ENCODE results near the gene CYBC1.

CYBC1 gene

DNA sequence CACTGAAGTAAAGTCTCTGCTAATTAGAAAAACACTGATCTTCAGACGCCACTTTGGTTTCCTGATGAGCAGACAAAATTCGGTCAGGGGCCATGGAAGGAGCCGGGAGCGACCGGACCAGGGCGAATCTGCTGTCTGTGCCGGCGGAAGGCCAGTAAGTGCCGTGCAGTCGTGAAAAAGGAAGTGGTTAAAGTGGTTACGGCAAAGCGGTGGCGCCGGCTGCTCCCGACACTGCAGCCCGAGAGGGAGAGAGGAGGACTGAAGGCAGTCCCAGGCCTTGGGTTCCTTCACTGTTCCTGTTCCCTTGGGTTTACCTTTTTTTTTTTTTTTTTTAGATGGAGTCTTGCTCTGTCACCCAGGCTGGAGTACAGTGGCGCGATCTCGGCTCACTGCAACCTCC is 49.7 kb downstream of the CYBC1 start:
- TF ChIP-seq SIN3A (IDR thresholded peaks at IDR 0.05; ENCODE audit: borderline replicate concordance, insufficient read depth, low read length) (no peak), POLR2AphosphoS5 (IDR thresholded peaks at IDR 0.05; ENCODE audit: low read depth, low read length) (no peak), TAF1 (IDR thresholded peaks at IDR 0.05; ENCODE audit: borderline replicate concordance, insufficient read depth, low read length) (no peak), FOXP2 (optimal IDR thresholded peaks at IDR 0.05; ENCODE audit: borderline replicate concordance, extremely low read depth, extremely low read length, insufficient read depth) (no peak)
- TF ChIP-seq, protein P1, sequence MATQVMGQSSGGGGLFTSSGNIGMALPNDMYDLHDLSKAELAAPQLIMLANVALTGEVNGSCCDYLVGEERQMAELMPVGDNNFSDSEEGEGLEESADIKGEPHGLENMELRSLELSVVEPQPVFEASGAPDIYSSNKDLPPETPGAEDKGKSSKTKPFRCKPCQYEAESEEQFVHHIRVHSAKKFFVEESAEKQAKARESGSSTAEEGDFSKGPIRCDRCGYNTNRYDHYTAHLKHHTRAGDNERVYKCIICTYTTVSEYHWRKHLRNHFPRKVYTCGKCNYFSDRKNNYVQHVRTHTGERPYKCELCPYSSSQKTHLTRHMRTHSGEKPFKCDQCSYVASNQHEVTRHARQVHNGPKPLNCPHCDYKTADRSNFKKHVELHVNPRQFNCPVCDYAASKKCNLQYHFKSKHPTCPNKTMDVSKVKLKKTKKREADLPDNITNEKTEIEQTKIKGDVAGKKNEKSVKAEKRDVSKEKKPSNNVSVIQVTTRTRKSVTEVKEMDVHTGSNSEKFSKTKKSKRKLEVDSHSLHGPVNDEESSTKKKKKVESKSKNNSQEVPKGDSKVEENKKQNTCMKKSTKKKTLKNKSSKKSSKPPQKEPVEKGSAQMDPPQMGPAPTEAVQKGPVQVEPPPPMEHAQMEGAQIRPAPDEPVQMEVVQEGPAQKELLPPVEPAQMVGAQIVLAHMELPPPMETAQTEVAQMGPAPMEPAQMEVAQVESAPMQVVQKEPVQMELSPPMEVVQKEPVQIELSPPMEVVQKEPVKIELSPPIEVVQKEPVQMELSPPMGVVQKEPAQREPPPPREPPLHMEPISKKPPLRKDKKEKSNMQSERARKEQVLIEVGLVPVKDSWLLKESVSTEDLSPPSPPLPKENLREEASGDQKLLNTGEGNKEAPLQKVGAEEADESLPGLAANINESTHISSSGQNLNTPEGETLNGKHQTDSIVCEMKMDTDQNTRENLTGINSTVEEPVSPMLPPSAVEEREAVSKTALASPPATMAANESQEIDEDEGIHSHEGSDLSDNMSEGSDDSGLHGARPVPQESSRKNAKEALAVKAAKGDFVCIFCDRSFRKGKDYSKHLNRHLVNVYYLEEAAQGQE (IDR thresholded peaks at IDR 0.05; ENCODE audit: insufficient read depth in 1 of 2, low read depth in 2 of 2, low read length in 2 of 2) = no peak

DNA sequence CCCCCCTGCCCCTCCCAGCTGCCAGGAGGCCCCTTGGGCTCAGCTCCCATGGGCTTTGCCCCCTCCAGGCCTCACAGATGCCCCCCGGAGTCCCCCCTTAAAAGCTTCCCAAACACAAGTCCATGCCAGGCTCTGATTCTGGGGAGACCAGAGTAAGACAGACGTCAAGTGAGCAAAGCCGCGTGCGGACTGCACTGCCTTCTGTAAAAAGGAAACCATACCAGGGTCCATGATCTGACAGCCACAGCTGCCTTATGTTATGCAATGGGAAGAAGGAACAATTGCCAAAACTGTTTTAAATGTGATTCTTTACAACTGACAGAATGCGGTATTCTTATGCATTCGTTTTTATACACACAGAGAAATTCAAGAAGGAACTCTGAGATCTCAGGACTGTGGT is 50.3 kb downstream of the CYBC1 start:
- no peak for TF ChIP-seq SIN3A (IDR thresholded peaks at IDR 0.05; ENCODE audit: borderline replicate concordance, insufficient read depth, low read length)
- TF ChIP-seq, protein P1 (IDR thresholded peaks at IDR 0.05; ENCODE audit: insufficient read depth in 1 of 2, low read depth in 2 of 2, low read length in 2 of 2) = no peak
- TF ChIP-seq POLR2AphosphoS5 (IDR thresholded peaks at IDR 0.05; ENCODE audit: low read depth, low read length) = no peak
- no peak for TF ChIP-seq TAF1 (IDR thresholded peaks at IDR 0.05; ENCODE audit: borderline replicate concordance, insufficient read depth, low read length)
- no peak for TF ChIP-seq FOXP2 (optimal IDR thresholded peaks at IDR 0.05; ENCODE audit: borderline replicate concordance, extremely low read depth, extremely low read length, insufficient read depth)

DNA sequence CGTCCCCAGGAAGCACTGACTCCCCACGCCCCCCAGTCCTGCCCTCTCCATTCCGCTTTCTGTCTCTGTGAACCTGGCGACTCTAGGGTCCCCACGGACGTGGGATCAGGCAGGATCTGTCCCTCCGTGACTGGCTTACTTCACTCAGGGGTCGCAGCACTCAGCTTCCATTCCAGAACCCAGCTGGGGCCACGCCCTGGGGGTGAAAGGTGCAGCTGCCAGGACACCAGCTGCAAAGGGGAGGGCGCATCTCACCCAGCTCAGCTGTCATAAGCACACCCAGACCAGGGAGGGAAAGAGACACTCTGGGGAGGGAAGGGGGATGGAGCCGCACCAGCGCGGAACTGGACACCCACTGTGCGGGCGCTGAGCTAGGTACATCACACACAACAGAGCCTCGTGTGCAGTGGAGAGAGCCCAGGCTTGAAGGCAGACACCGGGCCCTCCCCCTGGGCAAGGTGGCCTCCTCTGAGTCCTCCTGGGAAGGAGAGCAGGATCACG is 50.9 kb downstream of the CYBC1 start:
- TF ChIP-seq, protein P1 (IDR thresholded peaks at IDR 0.05; ENCODE audit: insufficient read depth in 1 of 2, low read depth in 2 of 2, low read length in 2 of 2) = no peak
- no peak for TF ChIP-seq FOXP2 (optimal IDR thresholded peaks at IDR 0.05; ENCODE audit: borderline replicate concordance, extremely low read depth, extremely low read length, insufficient read depth)
- TF ChIP-seq POLR2AphosphoS5 (IDR thresholded peaks at IDR 0.05; ENCODE audit: low read depth, low read length) = no peak

DNA sequence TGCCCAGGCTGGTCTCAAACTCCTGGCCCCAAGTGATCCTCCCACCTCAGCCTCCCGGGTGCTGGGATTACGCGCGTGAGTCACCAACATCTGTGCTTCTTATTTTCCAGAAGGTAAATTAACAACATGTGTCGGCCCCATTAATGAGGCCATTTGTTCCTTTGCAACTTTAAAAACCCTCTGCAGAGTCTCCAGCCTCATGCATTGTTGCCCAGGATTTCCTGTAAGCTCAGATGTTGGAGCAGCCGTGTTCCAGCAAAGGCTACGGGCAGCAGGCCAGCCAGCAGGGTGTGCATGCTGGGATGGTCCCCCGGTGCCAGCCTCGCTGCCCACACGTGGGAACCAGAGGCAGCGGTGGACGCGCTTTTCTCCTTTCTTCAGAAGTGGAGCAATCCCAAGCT is 51.5 kb downstream of the CYBC1 start:
- TF ChIP-seq, protein P1 (IDR thresholded peaks at IDR 0.05; ENCODE audit: insufficient read depth in 1 of 2, low read depth in 2 of 2, low read length in 2 of 2) = peak; percentile 31 to 68; a peak in 1 of 4 replicates
- TF ChIP-seq TAF1 (IDR thresholded peaks at IDR 0.05; ENCODE audit: borderline replicate concordance, insufficient read depth, low read length) (no peak), POLR2AphosphoS5 (IDR thresholded peaks at IDR 0.05; ENCODE audit: low read depth, low read length) (no peak), SIN3A (IDR thresholded peaks at IDR 0.05; ENCODE audit: borderline replicate concordance, insufficient read depth, low read length) (peak; percentile 83; the same call in 1 of the 2 replicates), FOXP2 (optimal IDR thresholded peaks at IDR 0.05; ENCODE audit: borderline replicate concordance, extremely low read depth, extremely low read length, insufficient read depth) (peak; percentile 68)

Measured in PFSK-1 (cell line).